ENCODE data around the gene MAGI1. TPM values are rescaled to one million over a fixed set of nuclear protein-coding genes. Genes with fewer than 3 reads are reported as not detected.
"Not testable (repeated sequence)": the region's sequence is repeated elsewhere in the genome, so short reads cannot be mapped to it uniquely, and the experiment has no call there.

Gene MAGI1
- total RNA-seq, 1 donor from 2014 or later: 39.1 TPM

DNA sequence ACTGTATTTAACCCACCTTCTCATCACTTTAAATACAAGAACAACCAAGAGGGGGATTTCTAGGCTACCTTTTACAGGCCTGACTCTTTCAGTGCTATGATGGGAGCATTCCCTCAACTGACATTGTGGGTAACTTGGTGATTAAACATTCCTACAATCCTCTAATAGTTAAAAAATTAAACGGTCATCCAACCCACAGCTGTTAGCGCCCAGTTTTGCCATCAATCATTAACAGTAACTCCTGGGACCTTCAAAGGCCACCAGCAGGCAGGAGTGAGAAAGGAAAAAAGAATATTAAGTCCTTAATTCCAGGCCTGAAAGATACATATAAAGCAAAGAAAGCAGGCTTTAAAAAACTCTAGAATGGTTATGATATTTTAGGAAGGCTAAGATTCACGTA, 512.1 kb downstream of the MAGI1 start:
- DNase-seq (ENCODE audit: low spot score in 2 of 2): no peak
- FAIRE-seq: no peak

DNA sequence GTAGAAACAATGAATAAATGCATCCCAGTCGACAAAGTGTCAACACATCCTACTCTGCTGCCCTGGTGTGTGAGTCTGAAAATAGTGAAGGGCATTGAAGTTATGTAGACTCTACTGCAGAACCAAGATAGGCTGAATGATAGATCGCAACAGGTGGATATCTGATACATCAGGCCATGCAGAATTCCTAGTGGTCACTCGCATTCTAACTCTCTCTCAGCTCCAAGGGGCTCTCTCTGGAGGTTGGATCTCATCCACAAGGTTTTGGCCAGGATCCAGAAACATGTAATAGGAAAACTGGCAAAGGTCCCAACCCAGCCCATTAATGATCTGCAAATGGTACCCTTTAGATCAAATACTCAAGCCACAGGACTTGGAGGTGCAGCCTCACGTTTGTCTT, 514.1 kb downstream of the MAGI1 start:
- FAIRE-seq: no peak
- no peak for DNase-seq (ENCODE audit: low spot score in 2 of 2)

DNA sequence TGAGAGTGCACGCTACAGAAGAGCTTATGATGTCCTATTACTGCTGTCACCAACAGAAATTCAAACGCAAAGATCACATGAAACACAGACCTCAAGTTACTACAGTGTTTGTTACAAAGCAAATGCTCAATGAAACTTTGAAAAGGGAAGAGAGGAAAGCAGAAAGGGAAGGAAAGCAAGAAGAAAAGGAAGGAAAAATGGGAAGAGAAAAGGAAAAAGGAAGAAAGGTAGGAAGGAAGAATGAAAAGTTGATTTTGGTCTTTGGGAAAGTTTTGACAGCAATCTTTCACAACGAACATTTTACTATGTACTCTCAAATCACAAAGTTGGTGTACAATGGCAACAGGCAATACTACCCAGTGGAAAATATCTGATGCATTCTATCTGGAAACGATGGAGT, 514.8 kb downstream of the MAGI1 start:
- DNase-seq (ENCODE audit: low spot score in 2 of 2): no peak
- no peak for FAIRE-seq

DNA sequence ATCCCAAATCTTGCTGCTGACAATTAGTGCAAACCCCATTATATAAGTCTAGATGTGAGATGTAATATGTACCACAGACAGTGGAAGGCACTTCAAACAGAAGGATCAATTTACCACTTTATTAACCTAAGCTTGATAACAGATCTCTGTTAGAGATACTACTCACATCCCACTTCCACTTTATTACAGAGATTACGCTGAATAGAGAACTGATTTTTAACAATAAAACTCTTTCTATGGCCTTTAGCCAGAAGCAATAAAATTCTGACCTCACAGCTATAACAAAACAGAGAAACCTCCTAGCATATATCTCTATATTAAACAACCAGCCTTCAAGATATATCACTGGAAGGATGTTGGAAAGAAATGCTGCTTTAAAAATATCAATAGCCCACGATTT, 517.7 kb downstream of the MAGI1 start:
- FAIRE-seq (no peak), DNase-seq (ENCODE audit: low spot score in 2 of 2) (no peak)

DNA sequence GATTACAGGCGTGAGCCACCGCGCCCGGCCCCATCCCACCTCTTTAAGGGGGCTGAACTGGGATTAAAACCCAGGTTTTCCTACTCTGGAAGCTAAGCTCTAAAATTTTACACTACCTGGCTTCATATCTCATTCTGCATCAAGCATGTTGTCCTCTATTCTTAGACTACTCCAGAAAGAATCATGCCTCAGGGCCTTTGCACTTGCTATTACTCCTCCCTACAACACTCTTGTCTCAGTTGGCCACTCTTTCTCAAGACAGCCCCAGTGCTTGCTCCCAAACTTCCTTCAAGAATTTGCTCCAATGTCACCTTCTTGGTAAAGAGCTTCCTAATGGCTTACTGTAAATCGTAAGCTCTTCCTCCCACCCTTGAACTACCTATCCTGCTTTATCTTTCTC, 521.7 kb downstream of the MAGI1 start:
- DNase-seq (ENCODE audit: low spot score in 2 of 2) (no peak), FAIRE-seq (no peak)

DNA sequence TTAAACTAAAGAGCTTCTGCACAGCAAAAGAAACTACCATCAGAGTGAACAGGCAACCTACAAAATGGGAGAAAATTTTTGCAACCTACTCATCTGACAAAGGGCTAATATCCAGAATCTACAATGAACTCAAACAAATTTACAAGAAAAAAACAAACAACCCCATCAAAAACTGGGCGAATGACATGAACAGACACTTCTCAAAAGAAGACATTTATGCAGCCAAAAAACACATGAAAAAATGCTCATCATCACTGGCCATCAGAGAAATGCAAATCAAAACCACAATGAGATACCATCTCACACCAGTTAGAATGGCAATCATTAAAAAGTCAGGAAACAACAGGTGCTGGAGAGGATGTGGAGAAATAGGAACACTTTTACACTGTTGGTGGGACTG, 524.4 kb downstream of the MAGI1 start:
- not testable (repeated sequence) for DNase-seq (ENCODE audit: low spot score in 2 of 2); FAIRE-seq

DNA sequence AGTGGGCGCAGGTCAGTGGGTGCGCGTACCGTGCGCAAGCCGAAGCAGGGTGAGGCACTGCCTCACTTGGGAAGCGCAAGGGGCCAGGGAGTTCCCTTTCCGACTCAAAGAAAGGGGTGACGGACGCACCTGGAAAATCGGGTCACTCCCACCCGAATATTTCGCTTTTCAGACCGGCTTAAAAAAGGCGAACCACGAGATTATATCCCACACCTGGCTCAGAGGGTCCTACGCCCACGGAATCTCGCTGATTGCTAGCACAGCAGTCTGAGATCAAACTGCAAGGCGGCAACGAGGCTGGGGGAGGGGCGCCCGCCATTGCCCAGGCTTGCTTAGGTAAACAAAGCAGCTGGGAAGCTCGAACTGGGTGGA, 529.3 kb downstream of the MAGI1 start:
- DNase-seq (ENCODE audit: low spot score in 2 of 2); FAIRE-seq: not testable (repeated sequence)

DNA sequence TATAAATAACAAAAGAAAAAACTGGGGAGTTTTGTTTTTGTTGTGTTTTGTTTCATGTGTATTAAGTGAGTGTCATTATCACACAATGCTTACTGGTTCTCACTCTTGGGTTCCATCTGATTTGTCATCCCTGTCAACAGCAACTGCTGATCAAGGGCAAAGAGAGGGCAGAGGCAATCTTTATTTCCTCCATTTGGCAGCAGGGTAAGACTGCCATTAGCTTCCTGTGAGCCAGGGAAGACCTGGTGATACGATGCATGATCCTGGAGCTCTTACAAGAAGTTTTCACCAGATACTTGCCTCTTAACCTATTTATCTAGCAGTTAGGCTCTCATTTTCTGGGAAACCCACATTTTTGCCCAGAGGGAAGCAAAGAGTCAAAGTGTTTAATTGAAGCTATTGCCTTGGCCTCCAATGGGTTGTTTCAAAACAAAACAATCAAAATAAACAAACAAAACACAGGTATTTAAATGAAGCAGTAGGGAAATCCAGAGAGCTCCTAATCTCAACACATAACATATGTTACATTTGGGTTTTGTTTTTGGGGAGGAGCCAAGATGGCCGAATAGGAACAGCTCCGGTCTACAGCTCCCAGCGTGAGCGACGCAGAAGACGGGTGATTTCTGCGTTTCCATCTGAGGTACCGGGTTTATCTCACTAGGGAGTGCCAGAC, 529.8 kb downstream of the MAGI1 start:
- FAIRE-seq: no peak

DNA sequence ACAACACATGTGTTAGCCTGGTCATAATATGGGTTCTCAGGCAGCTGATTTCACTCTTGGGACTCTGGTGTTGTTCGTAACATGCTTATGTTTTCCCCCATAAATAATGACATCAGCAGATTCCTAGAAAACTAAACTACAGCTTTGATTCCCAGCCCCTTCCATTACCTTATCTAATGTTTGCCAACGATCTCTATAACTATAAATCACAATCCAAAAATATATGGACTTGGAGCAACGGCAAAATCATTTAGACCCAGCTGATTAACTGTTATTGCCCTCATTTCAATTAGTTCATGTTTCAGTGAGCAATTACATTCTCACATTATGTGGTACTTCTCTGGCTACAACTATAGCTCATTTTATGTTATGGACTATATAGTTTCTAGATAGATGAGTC, 531.3 kb downstream of the MAGI1 start:
- FAIRE-seq (no peak), DNase-seq (ENCODE audit: low spot score in 2 of 2) (no peak)

More for the DNA sequence above, 529.8 kb downstream of the MAGI1 start:
- no peak for DNase-seq (ENCODE audit: low spot score in 2 of 2)

DNA sequence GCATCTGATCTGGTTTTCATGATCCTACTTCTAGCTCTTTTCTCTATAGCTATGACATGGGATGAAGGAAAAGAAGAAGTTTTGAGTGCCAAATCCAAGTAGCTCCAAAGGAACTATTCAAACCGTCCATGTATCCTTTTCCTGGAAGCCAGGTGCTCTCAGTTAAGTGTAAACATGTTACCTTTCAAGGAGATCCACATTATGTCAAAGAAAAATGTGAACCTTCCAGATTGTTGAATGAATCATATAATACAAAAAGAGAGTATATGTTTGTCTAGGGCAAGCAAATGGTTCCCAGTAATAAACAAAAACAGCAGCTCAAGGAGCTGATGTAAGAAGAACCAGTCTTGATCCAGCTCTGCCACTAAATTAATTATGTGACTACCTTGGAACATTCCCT, 534.9 kb downstream of the MAGI1 start:
- no peak for DNase-seq (ENCODE audit: low spot score in 2 of 2)
- no peak for FAIRE-seq

DNA sequence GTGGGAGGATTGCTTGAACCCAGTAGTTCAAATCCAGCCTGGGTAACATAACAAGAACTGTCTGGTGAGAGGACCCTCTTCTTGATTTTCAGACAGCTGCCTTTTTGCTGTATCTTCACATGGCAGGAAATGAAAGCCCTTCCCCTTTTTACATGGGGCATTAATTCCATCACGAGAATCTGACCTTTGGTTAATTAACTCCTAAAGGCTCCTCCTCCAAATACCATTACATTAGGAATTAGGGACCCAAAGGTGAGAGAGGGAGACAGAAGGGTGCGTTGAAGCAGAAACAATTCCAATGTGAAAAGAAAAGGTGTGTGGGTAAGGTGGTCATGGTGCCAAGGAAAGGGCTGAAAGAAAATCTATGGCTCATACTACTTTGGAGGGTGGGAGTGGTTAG, 536.2 kb downstream of the MAGI1 start:
- DNase-seq (ENCODE audit: low spot score in 2 of 2) (no peak), FAIRE-seq (no peak)

DNA sequence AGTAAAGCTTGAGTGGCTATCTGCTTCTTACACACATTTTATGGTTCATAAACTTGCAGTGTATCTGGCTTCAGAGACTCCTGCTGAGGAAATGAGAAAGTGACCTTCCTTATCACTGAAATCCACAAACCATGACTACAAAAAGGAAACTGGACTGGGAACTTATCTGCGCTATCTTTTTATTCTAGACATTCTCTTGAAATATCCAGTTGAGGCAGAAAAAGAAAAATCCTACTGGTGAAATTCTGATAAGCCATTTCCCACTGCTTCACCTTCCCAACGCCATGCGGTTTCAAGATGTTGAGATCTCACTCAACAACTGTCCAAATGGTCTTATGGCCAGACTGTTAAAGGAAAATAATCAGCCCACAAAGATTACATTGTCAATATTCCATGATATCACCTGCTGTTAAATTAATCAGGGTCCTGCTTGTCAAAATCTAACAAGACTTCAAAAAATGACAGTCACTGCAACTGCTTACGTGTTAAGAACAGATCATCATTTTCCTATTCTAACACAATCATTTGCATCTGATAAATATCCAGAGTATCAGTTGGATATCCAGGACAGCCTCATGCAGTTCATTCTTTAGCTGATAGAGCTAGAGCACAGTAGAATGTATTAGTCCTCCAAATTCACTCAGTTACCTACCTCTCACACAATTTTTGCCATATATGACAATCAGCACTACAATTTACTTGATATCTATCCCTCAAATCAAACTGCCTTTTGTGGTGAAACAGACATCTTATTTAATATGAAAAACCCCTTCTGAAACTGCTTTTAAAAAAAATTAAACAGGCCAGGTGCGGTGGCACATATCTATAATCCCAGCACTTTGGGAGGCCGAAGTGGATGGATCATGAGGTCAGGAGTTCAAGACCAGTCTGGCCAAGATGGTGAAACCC, 538.1 kb downstream of the MAGI1 start:
- DNase-seq (ENCODE audit: low spot score in 2 of 2): no peak
- FAIRE-seq: no peak

DNA sequence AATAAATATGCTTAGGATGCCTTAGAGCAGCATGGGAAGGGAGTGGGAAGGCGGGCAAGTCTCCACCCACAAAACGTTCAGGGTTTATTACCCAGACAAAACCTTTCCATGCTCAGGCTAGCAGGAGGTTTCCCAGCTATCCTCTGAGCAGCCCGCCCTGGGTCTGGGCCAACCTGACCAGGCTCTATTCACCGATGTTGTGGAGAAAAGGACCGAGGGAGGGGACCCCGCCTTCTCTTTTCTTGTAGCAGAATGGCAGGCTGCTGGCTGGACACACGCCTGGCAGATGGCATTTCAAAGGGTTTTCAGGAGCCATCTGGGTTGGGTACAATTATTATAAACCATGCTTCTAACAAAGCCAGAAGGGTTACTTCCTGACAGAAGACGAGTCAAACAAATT, 540.9 kb downstream of the MAGI1 start:
- DNase-seq (ENCODE audit: low spot score in 2 of 2): peak in 1 of 2 donors; percentile 30
- no peak for FAIRE-seq

DNA sequence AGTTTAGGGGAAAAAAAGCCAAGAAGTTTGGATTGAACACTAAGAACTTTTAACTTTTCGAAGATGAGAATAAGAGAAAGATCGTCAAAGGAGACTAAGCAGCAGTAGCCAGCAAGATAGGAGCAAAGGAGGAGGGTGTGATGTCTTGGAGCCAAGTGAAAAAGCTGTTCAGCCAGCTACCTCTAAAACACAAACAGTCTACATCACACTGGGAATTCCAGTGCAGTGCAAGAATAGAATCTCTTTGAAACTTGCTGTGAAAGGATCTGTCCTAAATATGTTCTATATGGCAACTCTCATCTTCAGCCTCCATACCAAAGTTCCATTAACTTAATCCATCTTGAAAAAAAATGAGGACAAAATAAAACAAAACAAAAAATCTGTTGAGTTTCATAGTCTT, 541.5 kb downstream of the MAGI1 start:
- no peak for DNase-seq (ENCODE audit: low spot score in 2 of 2)
- no peak for FAIRE-seq

DNA sequence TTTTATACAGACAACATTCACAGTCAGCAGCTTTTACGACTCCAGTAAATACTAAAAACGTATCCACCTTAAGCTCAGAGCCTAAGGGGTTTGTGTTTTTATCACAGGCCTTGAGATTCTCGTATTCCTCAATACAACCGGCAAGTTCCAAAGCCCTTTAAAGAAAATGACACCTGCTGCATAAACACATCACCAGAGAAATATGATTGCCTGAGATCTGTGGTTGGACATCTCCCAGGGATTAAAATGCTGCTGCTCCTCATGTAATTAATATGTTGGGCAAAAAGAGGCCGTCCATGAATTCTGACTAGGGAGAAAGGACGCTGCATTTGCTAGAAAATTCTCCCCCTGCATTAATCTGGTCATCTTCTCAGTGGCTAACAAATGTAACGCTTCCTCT, 544.8 kb downstream of the MAGI1 start:
- DNase-seq (ENCODE audit: low spot score in 2 of 2) (no peak), FAIRE-seq (no peak)

DNA sequence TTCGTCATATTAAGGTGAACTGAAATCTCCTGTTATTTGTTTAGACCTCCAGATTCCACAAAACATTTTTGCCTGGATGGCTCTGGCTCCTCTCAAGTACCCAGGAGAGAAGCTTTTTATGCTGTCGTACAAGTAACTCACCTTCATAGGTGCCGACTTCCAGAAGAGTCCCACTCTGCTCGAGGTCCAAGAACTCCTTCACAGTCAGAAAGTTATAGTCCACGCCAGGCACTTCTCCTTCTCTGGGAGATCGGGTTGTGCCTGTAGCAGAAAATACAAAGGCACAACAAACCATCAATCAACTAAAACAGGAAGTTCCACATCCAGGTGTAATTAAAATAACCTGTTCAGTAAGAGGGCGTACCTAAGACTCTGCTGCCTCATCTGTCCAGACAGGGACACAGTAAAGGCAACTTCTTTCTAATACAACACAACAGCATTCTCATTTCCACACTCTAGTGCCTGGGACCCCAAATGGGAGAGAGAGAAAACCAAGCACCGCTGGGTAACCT, 545.3 kb downstream of the MAGI1 start:
- FAIRE-seq (no peak), DNase-seq (ENCODE audit: low spot score in 2 of 2) (no peak)

DNA sequence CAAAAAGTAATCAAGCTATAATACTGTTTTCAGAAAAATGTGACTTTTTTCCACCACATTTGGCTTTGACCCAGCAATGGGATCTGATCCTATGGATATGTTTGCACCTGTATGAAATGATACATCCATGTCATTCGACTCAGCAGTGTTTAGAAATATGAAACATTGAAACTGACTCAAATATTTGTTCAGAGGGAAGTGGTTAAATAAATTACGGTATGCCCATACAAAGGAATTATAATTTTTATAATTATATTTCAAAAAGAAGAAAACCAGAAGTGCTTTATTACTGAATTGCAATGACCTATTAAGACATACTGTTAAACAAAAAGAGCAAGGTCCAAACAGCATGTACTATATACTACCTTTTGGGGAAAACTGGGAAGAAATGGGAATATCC, 546.5 kb downstream of the MAGI1 start:
- FAIRE-seq (no peak), DNase-seq (ENCODE audit: low spot score in 2 of 2) (no peak)

DNA sequence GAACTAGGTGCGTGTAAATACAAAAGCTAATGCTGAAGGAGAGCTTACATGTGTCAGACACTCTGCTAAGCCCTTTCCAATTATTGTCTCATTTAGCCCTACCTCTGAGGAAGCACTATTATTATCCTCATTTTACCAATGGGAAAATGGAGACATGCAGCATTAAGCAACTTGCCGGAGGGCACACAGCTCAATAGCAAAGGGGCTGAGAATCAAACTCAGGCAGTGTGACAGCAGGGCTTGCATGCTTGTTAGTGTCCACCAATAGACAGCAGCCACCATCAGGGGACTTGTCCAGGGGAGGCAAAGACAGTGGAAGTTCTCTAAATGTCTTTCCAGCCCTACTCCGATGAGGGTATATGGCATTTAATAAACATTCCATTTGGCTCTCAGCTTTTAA, 548.6 kb downstream of the MAGI1 start:
- DNase-seq (ENCODE audit: low spot score in 2 of 2) (no peak), FAIRE-seq (no peak)

DNA sequence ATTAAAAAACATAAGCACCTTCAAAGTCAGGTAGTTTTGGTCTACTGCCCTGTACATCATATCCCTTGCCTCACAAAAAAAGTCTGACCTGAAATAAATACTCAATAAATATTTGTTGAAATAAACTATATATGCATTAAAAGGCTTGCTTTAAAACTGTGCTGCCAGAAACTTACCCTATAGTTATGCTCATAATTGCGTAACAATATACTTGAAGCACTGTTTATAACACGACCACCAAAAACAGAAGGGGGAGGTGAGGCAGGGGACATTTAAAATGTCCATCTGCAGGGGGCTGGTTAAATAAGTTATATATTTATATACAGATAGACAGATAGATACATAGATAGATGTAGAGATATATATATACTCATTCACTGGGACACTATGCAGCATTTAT, 549.5 kb downstream of the MAGI1 start:
- DNase-seq (ENCODE audit: low spot score in 2 of 2): no peak
- no peak for FAIRE-seq

DNA sequence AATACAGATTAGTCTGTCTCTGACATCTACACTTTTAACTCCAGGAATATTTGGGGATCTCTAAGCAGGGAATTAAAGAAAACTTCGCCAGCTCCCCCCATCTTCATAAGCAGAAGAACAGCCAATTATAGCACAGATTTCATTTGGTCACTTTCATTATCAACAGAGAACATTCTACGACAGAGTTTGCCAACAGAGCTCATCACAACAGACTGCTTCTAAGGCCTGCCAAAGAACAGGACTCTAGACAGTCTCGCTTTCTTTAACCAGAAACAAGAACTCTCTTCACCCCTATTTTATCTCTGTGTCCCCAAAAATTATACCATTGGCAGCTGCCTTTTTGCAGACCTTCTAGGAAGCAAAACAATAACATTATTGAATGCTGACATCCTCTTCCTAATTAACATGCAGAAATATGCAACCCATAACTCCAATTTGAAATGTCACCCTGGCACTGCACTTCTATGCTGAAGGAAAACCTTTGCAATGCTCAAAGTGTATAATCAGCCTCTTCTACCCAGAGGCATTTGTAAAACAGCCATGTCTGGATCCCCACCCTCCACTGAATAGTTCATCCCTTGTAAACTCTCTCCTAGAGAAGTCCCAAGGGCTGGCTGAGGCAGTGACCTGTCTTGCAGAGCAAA, 552.8 kb downstream of the MAGI1 start:
- DNase-seq (ENCODE audit: low spot score in 2 of 2) (no peak), FAIRE-seq (no peak)

DNA sequence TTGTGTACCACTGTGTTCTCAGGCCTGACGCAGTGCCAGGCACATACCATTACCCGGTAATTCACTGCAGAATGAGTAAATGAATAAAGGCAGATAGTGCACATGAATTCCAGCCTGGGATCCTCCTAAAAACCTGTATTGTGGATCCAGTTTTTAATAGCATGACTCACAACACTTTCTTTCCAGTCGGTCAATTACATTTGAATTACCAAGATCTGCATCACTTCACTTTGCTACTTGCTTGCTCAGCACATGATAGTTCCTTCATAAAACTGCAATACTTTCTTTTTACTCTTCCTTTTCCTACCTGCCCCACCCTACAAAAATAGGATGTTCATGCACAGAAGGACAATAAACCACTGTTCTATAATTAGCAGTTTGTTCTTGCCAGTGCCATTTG, 553.8 kb downstream of the MAGI1 start:
- DNase-seq (ENCODE audit: low spot score in 2 of 2) (no peak), FAIRE-seq (no peak)
